GM18517 (cell line): Measurements from ENCODE around the gene CDX2.

Experiments
- ATAC-seq: cut with Tn5 transposase; IDR thresholded peaks from one replicate; pipeline ENCODE4 v1.9.1; 2021; ENCODE audit warnings: mild to moderate bottlenecking, moderate library complexity; ENCODE audit not compliant: unreplicated experiment

Gene CDX2

GRCh38 chr13:27918918-27919658 lies 50.0 kb downstream of the CDX2 start:
- no peak for ATAC-seq

DNA sequence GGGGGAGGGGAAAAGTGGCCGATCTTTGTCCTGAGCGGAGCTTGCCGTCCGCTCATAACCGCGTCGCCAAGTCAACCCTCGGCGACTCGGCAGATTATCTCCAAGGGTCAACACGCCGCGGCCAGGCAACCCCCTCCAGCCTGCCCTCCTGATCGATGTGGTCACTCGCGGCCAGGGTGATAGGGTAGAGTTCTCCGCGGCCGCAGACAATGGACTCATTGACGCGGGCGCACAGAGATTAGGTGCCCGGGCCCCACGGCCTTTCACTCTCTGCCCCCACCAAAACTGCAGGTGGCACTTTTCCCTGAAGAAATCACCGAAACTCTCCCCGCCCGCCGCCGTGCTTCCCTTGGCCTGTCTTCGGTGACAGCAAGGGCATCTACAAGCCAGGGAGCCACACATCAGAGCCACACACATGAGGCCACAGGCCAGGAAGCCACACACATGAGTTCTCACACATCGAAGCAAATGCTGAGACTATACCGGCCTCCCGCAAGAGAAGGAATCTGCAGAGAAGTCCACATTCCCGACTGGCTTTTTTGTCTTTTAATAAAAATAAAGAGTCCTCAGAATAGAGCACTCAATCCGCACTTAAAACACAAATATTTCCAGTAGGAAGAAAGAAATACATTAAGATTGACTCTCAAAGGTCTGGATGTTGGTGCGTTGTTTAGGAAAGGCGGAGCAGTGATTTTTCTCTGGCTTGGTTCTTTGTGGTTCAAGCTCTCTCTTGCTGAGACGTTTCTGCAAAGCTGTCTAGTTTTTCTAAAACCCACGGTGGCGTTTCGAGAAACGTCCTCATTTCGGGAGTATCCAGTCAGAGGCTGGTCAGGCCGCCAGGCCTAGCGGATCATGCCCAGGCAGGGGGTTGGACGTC lies 50.8 kb downstream of the CDX2 start:
- no peak for ATAC-seq

DNA sequence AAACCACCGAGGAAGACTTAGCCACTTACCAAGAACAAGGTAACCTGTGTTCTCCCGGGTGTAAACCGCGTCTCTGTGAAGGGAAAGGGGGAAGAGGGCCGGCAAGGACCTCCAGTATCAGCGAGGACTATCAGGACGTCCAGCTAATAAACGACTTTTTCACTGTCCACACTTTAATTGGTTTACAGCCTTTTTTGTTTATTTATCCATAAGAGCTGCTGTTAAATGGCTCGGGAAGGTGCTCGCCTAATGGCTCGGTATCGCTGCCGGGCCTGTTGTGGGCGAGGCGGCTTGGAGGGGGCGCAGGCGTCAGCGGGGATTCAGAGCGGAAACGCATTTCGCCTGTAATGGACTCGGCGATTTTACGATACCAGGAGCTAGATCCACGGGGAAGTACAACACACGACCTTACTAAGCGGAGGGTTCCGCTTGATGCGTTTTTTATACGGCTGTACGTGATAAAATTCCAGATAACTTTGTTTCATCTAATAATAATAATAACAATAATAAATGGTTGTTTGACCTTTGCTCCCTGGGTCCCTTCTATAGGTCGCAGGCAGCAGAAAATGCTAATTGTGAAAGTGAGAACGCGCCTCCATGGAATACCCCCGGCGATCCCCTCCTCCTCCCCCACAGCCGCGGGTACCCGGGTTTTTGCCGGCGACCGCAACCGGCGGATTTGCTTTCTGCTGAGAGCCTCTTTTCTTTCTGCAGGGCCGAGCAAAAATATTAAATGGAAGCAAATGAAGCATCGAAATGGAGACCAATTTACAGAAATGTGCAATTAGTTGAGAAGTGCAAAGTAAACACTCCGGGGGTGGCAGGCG lies 51.8 kb downstream of the CDX2 start:
- ATAC-seq = no peak

DNA sequence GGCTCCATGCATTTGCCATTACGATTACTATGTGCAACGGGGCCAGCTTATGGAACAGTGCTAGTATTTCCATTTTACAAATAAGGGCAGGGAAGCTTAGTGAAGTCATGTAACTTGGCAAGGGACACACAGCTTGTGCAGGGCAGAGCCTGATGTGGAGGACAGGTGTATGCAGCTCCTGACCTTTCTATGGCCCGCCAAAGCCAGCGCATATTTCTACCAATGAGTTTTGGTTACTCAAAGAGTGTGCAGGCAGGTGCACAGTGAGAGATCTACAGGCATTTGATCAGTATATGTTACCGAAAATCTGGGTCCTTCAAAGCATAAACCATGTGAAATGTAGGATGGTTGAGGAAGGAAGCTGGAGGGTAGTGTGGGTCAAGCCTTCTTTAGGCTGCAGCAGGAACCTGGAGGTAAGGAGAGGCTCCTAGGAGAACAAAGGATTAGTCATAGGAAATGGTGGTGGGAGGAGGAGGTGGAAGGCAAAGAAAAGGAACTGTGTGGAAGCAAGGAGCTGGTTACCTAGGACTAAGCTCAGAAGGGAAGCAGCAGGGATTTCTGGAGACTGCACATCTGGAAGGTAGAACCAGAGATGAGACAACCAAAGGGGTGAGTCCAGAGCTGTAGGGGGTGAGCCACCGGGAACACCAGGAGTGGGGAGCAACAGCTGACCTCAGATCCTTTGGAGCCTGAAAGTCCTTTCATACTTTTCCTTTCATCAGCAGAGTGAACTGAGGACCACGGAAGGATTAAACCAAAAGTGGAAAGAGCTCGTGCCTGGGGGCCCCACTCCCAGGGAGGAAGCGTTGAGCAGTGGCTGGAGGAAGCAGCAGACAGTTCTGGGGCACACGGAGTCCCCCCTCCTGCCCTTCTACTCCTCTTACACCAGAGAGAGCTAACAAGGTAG lies 53.6 kb downstream of the CDX2 start:
- no peak for ATAC-seq

- ATAC-seq = no peak
These were observed 56.0 kb downstream of the CDX2 start for GRCh38 chr13:27913160-27913559.

- ATAC-seq = no peak
These were observed 57.6 kb downstream of the CDX2 start for GRCh38 chr13:27911521-27911920.
